Activated gamma-delta T cell treated with anti-CD3 and anti-CD28 coated beads, Interleukin-2, amount 50 U/mL, for 16 hours (primary cell): ENCODE results near the gene CNTNAP2.
"Not testable (repeated sequence)": the region's sequence is repeated elsewhere in the genome, so short reads cannot be mapped to it uniquely, and the experiment has no call there.

Source experiments
- DNase-seq: peaks from one replicate; pipeline ENCODE4 v3.0.0-alpha.2; 2020; ENCODE audit warnings: low read depth

Gene CNTNAP2

DNA sequence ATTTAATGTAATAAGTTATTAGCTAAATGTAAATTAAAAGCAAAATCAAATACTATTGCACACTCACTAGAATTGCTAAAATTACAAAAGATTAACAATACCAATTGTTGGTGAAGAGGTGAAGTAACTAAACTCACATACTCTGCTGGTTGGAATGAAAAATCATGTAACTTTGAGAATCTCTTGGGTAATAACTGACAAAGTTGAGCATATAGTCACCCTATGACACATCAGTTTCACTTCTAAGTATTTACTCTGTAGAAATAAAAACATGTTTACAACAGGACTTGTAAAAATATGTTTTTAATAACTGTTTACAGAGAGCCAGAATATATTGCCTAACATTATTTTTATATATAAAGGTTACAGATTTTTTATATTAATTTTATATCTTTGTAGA is 33.6 kb downstream of the CNTNAP2 start:
- DNase-seq, result no peak

DNA sequence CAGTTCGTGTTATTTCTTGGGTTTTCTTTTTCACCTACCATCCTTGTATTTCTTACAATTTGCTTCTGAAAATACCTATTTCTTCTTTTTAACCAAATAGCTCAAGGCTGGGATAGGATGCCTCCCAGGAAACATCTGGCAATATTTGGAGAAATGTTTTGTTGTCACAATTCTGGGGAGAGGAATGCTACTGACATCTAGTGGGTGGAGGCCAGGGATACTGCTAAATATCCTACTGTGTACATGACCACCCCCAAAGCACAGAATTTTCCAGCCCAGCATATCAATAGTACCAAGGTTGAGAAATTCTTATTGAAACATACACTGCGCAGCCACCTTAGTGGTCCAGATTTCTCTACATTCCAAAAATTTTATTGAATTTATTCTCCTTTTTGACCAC is 55.5 kb downstream of the CNTNAP2 start:
- no peak for DNase-seq

- DNase-seq, result no peak
Observed at GRCh38 chr7:146175716-146176115, 59.1 kb downstream of the CNTNAP2 start.

DNA sequence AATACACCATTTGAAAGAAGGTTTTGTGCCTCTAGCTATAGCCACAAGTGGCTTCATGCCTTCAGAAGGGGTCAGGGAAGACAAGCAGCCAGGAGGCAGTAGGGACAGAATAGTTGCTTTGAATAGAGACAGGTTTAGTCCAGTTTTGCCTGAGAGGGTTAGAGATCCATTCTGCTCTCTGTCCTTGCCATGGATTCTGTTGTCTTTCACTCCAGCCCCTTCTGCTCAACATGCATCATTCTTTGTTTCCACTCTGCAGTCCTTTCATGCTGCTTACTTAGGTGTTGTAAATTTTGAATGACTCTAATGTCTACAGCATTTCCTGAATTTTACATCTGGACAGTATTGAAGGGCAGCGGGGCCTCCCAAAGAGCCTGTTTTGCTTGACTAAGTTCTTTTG is 60.3 kb downstream of the CNTNAP2 start:
- DNase-seq, result no peak

DNA sequence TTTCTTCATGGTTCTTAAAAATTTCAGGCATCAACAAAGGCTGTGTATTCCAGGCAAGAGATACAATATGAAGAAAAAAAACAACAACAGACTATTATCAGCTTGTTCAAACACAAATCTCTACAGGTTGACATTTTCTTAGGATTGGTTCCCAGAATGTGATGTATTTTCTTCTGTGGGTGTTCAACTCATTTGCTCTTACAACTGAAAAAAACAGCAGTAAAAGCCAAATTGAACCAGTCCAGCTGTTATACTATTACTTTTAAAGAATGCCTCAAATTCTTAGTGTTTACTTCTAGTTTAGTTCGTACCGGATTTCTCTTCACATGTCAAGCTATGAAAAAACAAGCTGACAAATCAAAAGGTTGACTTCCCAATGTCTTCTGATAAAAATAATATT is 60.7 kb downstream of the CNTNAP2 start:
- no peak for DNase-seq

DNA sequence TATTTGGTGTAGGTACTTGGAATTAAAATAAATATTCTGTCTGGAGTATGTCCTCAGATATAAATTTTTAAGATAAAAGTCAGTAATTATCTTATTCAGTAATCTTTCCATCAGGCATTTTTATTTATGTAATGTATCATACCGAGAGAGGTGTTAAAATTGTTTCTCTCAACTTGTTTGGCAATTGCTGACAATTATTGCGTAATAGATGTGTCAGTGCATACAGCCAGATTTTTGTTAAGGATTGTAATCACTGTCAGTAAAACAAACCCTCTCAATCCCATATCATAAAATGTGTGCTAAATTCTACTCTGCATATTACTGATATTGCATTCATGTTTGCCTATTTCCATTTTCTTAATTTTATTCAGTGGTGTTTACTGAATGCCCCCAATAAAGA is 69.2 kb downstream of the CNTNAP2 start:
- DNase-seq, result no peak

DNA sequence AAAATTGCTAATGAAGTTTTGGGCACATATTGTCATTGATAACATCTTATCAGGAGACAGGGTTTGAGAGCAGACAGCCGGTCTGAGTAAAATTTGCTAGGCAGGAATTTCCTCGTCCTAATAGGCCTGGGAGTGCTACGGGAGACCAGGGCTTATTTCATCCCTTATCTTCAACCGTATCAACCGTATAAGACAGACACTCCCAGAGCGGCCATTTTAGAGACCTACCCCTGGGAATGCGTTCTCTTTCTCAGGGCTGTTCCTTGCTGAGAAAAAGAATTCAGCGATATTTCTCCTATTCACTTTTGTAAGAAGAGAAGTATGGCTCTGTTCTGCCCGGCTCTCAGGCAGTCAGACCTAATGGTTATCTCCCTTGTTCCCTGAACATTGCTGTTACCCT is 74.8 kb downstream of the CNTNAP2 start:
- not testable (repeated sequence) for DNase-seq

DNA sequence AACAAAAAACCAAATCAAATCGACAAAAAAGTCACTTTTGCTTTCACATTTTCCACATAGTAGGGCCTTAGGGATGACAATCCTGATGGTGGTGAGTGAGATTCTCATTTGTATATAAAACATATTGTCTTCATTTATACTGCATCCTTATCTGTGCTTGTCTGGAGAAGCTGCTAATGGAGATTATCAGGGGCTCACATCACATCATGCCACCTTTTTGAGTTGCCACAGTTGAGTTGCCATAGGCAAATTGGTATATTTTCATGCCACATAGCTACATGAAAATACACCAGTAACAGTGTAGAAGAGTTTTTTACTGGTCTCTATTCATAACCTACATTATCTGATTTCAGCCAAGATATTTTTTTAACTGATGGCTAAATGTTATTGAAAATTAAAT is 85.3 kb downstream of the CNTNAP2 start:
- DNase-seq, result no peak

GRCh38 chr7:146206270-146206669 is 89.7 kb downstream of the CNTNAP2 start:
- DNase-seq, result no peak

DNA sequence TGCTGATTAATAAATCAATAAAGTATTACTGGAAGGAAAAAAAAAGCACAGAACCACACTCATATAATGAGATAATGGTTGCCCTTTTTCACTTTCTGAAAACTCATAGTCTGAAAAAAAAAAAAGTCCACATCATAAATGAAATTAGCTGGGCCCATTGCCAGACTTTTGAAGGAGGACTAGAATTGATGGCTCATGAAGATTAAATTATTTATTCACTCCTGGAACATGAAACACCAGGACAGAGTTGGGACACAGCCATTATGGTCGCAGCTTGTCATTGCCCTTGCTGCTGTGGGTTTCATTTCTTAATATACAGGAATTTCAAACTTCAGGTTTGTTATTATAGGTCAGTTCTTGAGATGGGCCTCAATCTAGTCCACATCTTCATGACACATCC is 91.9 kb downstream of the CNTNAP2 start:
- DNase-seq, result no peak

- no peak for DNase-seq
Observed at GRCh38 chr7:146214842-146215241, 98.2 kb downstream of the CNTNAP2 start.

DNA sequence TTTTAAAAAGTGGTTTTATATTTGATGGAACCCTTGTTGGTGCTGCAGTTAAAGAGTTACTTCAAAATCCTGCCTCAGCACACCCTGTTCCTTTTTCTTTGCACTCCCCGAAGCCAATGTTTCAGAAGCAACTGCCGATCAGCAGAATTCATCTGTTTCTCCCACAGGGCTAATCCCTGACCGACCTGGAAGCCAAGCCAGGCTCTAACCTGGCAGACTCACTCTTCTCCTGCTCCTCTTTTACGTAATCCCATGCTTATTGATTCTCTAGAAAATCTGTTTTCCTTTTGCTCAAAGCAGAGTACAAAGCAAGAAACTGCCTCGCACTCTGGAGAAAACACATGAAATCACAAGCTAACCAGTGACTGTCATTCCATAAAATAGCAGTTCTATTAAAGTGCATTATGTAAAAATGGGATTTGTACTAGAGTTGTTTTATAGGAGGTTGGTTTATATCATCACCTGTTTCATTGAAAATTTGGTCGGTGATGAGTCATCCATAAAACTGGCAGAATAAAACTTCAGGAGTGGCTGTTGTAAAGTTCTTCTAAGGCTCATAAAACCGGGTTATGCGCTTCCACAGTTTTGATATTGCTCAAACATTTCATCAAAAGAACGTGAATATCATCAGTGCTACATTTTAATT is 99.9 kb downstream of the CNTNAP2 start:
- DNase-seq, result no peak

DNA sequence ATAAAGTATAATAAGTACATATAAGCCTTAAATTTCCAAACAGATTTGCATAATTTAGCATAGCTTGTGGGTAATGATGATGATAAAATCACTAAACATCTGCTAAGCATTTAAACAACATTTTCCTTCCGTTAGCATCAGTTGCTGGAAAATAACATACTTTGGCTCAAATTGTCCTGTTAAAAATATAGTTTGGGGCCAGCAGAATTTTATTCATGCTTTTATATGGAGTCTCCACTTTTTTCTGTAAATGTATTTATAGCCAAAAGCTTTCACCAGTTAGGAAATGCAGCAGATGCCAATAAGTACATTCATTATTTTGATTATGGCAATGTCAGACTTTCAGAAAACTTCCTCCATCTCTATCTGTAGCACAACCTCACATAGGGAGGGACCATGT is 107.2 kb downstream of the CNTNAP2 start:
- DNase-seq, result no peak

- DNase-seq, result no peak
Observed at GRCh38 chr7:146232604-146233003, 116.0 kb downstream of the CNTNAP2 start.

DNA sequence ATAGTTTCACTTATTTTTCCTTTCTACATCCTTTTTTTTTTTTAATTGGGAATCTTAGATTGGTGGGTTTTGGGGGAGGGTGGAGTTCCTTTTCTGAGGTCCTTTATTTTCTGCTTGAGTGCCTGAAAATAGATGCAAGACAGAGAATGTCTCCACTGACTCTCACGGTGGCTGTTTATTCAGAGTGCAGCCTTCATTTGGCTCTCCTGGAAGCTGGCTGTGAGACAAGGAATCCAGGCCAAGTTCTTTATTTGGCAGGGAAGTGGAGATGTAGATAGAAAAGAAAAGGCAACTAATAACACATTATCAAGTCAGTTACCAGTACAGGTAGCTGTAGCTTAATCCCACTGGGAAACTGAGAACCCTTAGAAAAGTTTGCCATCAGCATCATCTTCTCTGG is 118.6 kb downstream of the CNTNAP2 start:
- DNase-seq, result no peak

DNA sequence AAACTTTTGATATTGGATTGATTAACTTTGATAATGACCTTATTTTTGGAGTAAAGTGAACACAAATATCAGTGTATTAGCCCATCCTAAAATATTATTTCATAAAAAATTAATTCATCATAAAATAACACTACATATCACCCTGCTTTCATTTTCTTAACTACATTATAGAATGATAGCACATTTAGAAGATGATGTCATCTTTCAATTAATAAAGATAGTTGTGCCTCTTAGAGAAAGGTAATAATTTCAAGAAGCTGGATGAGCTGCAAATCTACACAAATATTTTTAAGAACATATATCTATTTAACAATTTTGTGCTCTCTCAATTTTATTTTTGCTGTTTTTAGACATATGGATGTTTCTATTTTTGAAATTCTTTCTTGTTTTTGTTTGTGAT is 126.1 kb downstream of the CNTNAP2 start:
- DNase-seq, result no peak

GRCh38 chr7:146247991-146248390 is 131.4 kb downstream of the CNTNAP2 start:
- DNase-seq, result not testable (repeated sequence)

- not testable (repeated sequence) for DNase-seq
Observed at GRCh38 chr7:146248744-146249143, 132.1 kb downstream of the CNTNAP2 start.

DNA sequence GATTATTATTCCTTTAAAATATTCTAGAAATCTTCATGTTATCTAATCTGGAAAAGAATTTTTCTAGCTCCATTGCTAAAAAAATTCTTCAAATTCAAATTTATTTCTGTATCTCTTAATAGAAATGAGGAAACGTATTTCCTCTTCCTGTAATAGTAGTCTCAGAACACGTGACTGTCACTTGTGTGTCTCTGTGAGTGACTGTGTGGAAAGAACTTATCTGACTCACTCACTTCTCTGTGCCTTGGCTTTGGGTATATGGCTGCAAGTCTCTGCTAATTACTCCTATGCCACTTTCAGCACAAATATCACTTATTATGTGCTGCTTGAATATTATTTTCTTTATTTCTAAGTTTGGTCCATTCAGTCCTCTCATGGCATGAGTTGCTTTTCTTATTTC is 132.7 kb downstream of the CNTNAP2 start:
- DNase-seq, result no peak

- DNase-seq, result no peak
Observed at GRCh38 chr7:146255609-146256008, 139.0 kb downstream of the CNTNAP2 start.

DNA sequence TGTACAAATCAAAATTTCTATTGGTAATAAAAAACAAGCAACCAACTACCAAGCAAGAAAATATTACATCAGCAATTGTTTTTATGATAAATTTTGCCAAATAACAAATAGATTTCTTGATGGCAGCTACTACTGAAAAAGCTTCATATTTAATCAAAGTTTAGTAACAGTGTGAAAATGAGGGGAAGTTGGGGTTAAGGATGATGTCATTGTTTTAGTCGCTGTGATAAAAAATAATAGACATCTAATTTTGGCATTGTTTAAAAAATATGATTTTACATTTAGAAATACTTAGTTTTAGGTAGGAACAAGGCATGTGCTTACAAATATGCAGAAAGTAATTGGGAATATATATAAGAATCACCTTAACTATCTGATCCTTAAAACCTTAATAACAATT is 145.9 kb downstream of the CNTNAP2 start:
- no peak for DNase-seq

DNA sequence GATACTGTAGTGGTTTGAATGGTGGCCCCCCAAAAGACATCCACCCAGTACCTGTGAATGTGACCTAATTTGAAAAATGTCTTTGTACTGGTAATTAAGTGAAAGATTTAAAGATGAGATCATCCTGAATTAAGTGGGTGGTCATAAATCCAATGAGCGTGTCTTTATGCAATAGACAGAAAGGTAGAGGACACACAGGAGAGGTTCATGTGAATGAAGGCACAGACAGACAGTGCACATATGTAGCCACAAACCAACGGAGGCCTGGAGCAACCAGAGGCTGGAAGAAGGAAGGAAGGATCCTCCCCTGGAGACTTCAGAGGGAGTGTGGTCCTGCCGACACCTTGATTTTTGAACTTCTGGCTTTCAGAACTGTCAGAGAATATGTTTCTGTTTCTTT is 160.3 kb downstream of the CNTNAP2 start:
- no peak for DNase-seq

GRCh38 chr7:146285418-146285817 is 168.8 kb downstream of the CNTNAP2 start:
- no peak for DNase-seq

GRCh38 chr7:146290746-146291145 is 174.1 kb downstream of the CNTNAP2 start:
- DNase-seq, result no peak

GRCh38 chr7:146291900-146292299 is 175.3 kb downstream of the CNTNAP2 start:
- no peak for DNase-seq
